Right lobe of liver (tissue), 4 donors: Measurements from ENCODE around the gene SLCO3A1.

Source experiments
- POLR2A ChIP-seq: fragments of 450-650 bp; IDR thresholded peaks from one replicate; pipeline ENCODE4 v1.6.1; 2017; ENCODE audit warnings: antibody characterized with exemption, mild to moderate bottlenecking
- TF ChIP-seq, protein P1 (sequence below), 4 donors: fragments of 200-600 bp in 3 of 4; fragments of 450-650 bp in 1 of 4; IDR thresholded peaks; one replicate each; pipeline versions ENCODE4 v1.5.1 to v1.8.0; 2016 to 2022; ENCODE audit warnings: antibody characterized with exemption in 4 of 4, mild to moderate bottlenecking in 2 of 4
- donor health status: DM: no; HTN: no; CAD: no.
- donor health status: DM: no; HTN: no; CAD: no.
- donor health status: DM: no; HTN: yes; CAD: no.

- no peak for TF ChIP-seq POLR2A
- TF ChIP-seq, protein P1, sequence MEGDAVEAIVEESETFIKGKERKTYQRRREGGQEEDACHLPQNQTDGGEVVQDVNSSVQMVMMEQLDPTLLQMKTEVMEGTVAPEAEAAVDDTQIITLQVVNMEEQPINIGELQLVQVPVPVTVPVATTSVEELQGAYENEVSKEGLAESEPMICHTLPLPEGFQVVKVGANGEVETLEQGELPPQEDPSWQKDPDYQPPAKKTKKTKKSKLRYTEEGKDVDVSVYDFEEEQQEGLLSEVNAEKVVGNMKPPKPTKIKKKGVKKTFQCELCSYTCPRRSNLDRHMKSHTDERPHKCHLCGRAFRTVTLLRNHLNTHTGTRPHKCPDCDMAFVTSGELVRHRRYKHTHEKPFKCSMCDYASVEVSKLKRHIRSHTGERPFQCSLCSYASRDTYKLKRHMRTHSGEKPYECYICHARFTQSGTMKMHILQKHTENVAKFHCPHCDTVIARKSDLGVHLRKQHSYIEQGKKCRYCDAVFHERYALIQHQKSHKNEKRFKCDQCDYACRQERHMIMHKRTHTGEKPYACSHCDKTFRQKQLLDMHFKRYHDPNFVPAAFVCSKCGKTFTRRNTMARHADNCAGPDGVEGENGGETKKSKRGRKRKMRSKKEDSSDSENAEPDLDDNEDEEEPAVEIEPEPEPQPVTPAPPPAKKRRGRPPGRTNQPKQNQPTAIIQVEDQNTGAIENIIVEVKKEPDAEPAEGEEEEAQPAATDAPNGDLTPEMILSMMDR (IDR thresholded peaks at IDR 0.05): no peak
Observed at GRCh38 chr15:92073044-92073785, 219.7 kb downstream of the SLCO3A1 start.
